ENCODE data around the gene HCN4. TPM values are rescaled to one million over a fixed set of nuclear protein-coding genes. Genes with fewer than 3 reads are reported as not detected.

Gene HCN4
- total RNA-seq, 1 donor from 2014 or later: not detected

DNA sequence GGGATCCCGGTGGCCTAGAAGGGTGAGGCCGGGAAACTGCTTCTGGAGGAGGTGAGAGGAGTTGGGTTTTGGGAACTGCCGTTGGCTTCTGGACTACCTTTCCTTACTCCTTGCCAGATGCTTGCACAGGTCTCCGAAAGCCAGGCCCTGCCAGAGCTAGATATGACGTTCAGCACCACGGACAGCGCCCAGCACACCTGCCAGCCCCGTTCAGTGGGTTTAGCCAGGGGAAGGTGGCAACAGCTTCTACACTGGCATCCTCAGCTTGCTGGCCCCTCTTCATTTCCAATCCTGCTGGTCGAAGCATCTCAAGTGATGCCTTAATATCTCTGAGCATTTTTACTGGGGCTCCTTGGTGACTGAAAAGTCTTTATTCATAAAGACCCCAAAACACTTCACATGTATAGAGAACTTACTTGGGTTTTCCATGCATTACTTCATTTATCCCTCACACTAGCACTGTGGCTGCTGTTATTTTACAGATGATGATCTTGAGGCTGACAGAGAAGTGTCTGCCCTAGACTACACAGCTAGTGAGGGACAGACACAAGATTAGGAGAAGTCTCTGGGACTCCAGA lies 21.9 kb downstream of the HCN4 start:
- no peak overlapping the region for H3K4me3 Mint-ChIP-seq
- peak; percentile 90 for DNase-seq
- H3K4me1 Mint-ChIP-seq: no peaks in the 10 kb centered on the region
- intact Hi-C loops (cut with micrococcal nuclease): no loop called here
- no peaks in the 10 kb centered on the region for H3K36me3 Mint-ChIP-seq (ENCODE audit: low read depth)
- no peak overlapping the region for H3K27ac Mint-ChIP-seq
- H3K9me3 Mint-ChIP-seq: peaks cover 3% of the 10 kb centered on the region
- no peaks in the 10 kb centered on the region for H3K27me3 Mint-ChIP-seq

DNA sequence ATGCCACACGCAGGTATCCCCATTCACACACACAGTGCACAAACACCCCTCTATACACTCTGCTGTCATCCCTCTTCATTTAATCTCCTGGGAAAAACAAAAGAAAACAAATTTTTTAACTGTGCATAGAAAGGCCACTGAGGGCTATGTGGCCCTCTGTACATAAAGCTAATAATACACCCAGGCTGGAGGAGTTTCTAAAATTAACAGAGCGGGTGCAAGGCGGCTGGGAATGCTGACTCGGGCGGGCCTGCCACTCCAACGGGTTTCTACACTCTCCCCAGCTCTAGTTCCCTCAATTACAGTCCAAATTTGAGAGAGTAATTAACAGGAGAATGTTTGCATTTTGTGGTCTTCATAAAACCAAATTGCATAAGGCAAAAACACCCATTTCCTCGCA lies 23.1 kb downstream of the HCN4 start:
- no peaks in the 10 kb centered on the region for H3K27me3 Mint-ChIP-seq
- H3K36me3 Mint-ChIP-seq (ENCODE audit: low read depth): no peaks in the 10 kb centered on the region
- no peaks in the 10 kb centered on the region for H3K4me1 Mint-ChIP-seq
- no peak for DNase-seq
- no peak overlapping the region for H3K4me3 Mint-ChIP-seq
- no peak overlapping the region for H3K27ac Mint-ChIP-seq
- H3K9me3 Mint-ChIP-seq: peaks cover 3% of the 10 kb centered on the region
- intact Hi-C loops (cut with micrococcal nuclease): no loop called here

DNA sequence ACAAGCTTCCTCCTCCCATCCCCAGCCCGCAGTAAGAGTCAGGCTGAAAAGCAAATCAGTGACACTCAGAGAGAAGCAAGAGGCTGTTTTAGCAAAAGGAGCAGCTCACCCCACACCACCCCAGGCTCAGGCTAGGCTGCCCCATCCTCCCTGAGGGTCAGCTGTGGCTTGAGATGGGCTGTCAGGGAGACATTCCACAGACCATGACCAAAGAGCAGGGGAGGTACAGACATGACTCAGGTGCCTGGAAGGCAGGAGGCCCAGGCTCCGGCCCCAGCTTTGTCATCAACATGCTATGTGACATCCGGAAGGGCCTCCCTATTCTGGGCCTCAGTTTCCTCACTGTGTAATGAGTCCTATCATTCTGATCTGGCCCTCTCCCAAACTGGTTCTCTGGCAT lies 24.7 kb downstream of the HCN4 start:
- intact Hi-C loops (cut with micrococcal nuclease): no loop called here
- Mint-ChIP-seq H3K9me3 (peaks cover 3% of the 10 kb centered on the region), H3K4me3 (no peak overlapping the region), H3K36me3 (ENCODE audit: low read depth) (no peaks in the 10 kb centered on the region), H3K27ac (no peak overlapping the region), H3K4me1 (no peaks in the 10 kb centered on the region), H3K27me3 (no peaks in the 10 kb centered on the region)
- no peak for DNase-seq

DNA sequence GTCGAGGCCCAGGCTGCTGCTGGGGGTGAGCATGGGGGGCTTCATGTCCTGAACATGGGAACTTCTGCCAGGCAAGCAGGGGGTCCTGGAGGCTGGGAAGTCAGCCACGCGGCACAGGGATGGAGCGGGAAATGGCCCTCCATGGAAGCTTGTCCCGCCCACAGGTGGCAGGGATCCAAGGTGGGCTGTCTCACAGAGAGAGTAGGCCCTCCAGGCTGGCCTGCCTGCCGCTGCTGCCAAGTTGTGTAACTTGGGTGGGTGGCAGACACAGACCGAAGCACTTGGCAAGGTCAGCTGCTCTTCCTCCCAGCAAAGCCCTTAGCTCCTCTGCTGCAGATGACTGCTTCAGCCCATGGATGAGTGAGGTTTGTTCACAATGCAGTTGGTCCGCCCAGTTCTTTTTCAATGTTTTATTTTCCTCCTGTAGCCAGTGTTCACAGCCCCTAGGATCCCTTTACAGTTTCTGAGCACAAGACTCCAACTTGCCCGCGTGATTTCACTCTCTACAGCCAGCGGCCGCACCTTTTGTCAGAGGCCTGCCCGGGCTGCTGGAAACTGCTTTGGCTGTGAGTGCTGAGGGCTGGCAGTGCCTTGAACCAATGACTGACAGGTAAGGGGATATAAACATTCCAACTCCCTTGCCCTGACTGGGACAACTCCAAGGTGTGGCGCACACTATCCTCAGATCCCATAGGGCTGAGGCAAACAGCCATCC lies 26.7 kb downstream of the HCN4 start:
- no peaks in the 10 kb centered on the region for H3K36me3 Mint-ChIP-seq (ENCODE audit: low read depth)
- H3K9me3 Mint-ChIP-seq: peaks cover 3% of the 10 kb centered on the region
- intact Hi-C loops (cut with micrococcal nuclease): no loop called here
- H3K4me3 Mint-ChIP-seq: no peak overlapping the region
- H3K27me3 Mint-ChIP-seq: no peaks in the 10 kb centered on the region
- H3K27ac Mint-ChIP-seq: no peak overlapping the region
- DNase-seq: no peak
- H3K4me1 Mint-ChIP-seq: no peaks in the 10 kb centered on the region

DNA sequence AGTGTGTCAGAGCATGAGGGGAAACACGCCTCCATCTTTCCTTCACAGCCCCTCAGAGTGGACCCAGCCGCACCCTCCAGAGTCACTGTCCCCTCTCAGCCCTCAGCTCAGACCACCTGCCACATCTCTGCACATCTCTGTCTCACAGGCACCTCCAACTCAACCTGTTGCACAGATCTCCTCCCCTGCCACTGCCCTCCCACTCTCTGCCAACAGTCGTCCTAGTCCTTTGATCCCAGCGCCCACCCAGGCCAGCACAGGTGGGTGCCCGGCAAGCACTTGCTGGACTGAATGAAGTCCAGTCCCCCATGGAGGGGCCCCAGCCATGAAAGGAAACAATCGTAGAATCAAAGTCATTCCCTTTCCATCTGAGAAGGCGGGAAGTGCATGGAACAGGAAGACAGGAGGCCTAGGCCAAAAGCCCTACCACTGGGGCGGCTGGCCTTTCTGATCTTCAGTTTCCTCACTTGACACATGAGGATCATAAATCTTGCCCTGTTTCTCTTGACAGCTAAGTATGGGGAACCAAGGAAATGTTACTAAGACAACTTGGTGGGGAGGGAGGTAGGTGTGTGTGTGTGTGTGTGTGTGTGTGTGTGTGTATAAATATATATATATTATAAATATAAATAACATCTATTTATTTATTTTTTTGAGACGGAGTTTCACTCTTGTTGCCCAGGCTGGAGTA lies 28.1 kb downstream of the HCN4 start:
- H3K27me3 Mint-ChIP-seq: no peaks in the 10 kb centered on the region
- H3K4me1 Mint-ChIP-seq: no peaks in the 10 kb centered on the region
- no peak overlapping the region for H3K27ac Mint-ChIP-seq
- no peak for DNase-seq
- H3K36me3 Mint-ChIP-seq (ENCODE audit: low read depth): no peaks in the 10 kb centered on the region
- intact Hi-C loops (cut with micrococcal nuclease): no loop called here
- H3K4me3 Mint-ChIP-seq: no peak overlapping the region
- peaks cover 3% of the 10 kb centered on the region for H3K9me3 Mint-ChIP-seq

DNA sequence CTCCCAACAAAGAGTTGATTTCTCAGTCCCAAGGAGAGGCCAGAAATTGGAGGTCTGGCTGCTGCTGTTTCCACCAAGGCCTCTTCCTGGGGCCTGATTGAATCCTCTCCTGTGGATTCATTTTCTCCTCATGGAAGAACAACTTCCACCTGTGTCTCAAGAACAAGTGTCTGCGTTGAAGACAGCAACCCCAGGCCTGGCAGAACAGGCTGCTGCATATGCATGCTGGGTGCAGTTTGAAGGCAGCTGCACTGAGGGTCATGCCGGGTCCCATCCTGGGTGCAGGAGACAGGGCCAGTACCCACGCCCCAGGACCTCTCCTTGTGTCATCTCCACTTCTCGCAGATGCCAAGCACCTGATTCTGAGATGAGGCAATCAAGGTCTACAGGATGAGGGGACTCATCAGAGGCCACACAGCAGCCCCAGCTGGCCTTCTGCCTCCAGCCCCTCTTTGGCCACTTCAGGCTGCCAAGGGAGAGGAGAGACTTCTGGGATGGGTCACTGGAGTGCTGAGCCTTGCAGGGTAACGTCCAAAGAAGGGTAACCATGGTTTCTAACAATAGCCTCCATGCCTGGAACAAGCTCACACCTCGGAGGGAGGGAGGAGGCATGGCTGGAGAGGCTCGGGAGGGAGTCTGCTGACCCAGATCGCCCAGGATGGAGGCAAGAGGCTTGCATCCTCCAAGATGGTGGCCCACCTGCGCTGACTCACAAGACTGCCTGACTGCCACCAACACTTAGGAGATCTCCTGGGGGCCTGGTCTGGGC lies 30.0 kb downstream of the HCN4 start:
- H3K27ac Mint-ChIP-seq: no peak overlapping the region
- intact Hi-C loops (cut with micrococcal nuclease): no loop called here
- no peaks in the 10 kb centered on the region for H3K4me1 Mint-ChIP-seq
- no peak for DNase-seq
- H3K4me3 Mint-ChIP-seq: no peak overlapping the region
- no peaks in the 10 kb centered on the region for H3K36me3 Mint-ChIP-seq (ENCODE audit: low read depth)
- H3K9me3 Mint-ChIP-seq: peaks cover 3% of the 10 kb centered on the region
- no peaks in the 10 kb centered on the region for H3K27me3 Mint-ChIP-seq

DNA sequence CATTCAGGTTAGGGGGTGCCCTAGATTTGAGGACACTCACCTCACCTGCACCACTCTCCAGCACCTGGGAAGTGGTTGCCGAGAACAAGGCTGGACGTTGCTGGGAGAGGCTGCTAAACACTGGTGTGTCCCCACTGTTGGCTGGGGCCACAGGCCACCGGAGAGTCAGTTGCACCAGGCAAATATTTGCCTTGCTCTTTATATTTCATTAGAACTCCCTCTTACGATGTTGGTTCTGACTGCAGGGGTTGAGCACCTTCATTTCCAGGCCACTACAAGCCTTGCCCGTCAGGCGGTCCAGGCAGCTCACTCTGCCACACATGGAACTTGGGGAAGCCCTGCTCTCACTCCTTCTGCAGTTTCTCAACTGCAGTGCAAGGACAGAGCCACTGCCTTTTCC lies 30.7 kb downstream of the HCN4 start:
- Mint-ChIP-seq H3K27ac (no peak overlapping the region), H3K9me3 (peaks cover 3% of the 10 kb centered on the region), H3K36me3 (ENCODE audit: low read depth) (no peaks in the 10 kb centered on the region), H3K4me3 (no peak overlapping the region), H3K4me1 (no peaks in the 10 kb centered on the region), H3K27me3 (no peaks in the 10 kb centered on the region)
- intact Hi-C loops (cut with micrococcal nuclease): no loop called here
- no peak for DNase-seq

DNA sequence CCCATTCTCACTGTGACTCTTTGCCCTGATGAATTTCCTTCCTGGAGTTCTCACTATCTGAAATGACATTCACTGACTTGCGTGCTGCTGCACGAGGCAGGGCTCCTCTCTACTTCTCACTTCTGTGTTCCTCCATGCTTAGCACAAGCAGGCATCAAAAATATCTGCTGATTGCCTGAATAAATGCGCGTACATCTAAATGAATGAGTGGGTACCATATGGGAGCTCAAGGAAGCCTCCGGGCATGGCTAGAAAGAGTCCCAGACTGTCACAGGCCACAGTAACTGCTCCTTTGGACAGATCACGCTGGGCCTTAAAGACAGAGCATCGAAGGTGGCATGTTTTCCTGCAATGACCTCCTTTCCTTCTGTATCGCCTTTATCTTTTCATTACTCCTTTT lies 31.6 kb downstream of the HCN4 start:
- intact Hi-C loops (cut with micrococcal nuclease): no loop called here
- H3K9me3 Mint-ChIP-seq: no peaks in the 10 kb centered on the region
- no peaks in the 10 kb centered on the region for H3K4me1 Mint-ChIP-seq
- H3K36me3 Mint-ChIP-seq (ENCODE audit: low read depth): no peaks in the 10 kb centered on the region
- no peak overlapping the region for H3K4me3 Mint-ChIP-seq
- DNase-seq: no peak
- H3K27me3 Mint-ChIP-seq: no peaks in the 10 kb centered on the region
- H3K27ac Mint-ChIP-seq: no peak overlapping the region

DNA sequence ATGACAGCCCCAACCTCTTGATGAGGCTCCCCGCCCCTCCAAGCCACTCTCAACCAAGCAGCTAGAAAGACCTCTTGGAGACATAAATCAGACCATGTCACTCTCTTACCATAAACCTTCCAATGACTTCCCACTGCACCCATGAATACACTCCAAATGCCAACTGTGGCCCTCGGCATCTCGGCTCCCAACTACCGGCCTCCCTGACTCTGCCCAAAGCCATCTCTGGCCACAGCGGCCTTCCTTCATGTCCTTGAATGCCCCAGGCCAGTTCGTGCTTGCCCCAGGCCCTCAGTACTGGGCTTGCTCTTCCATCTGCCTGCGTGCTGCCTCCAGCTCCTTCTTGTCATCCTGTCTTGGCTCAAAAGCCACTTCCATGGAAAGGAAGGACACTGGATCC lies 32.0 kb downstream of the HCN4 start:
- H3K4me3 Mint-ChIP-seq: no peak overlapping the region
- H3K27ac Mint-ChIP-seq: no peak overlapping the region
- intact Hi-C loops (cut with micrococcal nuclease): no loop called here
- no peaks in the 10 kb centered on the region for H3K36me3 Mint-ChIP-seq (ENCODE audit: low read depth)
- H3K4me1 Mint-ChIP-seq: no peaks in the 10 kb centered on the region
- H3K9me3 Mint-ChIP-seq: no peaks in the 10 kb centered on the region
- no peak for DNase-seq
- H3K27me3 Mint-ChIP-seq: no peaks in the 10 kb centered on the region

DNA sequence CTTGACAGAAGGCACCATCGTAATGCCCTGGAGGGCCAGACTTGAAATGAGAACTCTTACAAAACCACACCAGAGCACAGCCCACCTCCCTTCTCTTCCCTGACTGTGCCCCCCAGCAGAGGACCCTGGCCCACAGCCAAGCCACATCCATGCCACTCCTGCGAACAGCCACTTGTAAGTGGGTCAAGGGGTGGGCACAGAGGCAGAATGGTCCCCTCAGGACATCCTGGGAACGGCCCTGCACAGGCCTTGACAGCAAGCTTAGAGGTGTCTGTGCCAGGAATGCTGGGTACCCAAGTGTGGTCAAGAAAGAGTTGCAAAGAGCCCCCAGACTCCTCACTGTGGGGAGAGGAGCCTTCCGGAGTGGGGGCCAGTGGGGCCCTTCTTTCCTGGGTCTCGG lies 33.3 kb downstream of the HCN4 start:
- no peaks in the 10 kb centered on the region for H3K4me1 Mint-ChIP-seq
- H3K9me3 Mint-ChIP-seq: no peaks in the 10 kb centered on the region
- DNase-seq: no peak
- H3K27ac Mint-ChIP-seq: no peak overlapping the region
- intact Hi-C loops (cut with micrococcal nuclease): no loop called here
- H3K4me3 Mint-ChIP-seq: no peak overlapping the region
- no peaks in the 10 kb centered on the region for H3K36me3 Mint-ChIP-seq (ENCODE audit: low read depth)
- H3K27me3 Mint-ChIP-seq: no peaks in the 10 kb centered on the region

DNA sequence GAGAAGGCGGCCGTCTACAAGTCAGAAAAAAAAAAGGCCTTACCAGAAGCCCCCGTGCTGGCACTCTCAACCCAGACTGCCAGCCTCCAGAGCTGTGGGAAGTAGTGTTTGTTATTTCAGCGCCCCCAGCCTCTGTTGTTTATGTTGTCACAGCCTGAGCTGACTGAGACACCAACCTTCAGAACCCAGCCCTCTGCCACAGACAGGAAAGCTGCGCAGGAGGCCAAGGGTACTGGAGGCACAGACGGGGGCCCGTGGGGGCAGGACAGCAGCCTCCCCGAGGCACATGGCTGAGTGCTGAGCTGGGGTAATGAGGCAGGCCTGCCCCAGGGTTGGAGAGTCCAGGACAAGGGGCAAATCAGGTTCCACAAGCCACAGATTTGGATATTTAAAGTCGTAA lies 33.7 kb downstream of the HCN4 start:
- H3K27ac Mint-ChIP-seq: no peak overlapping the region
- no peak for DNase-seq
- intact Hi-C loops (cut with micrococcal nuclease): no loop called here
- no peaks in the 10 kb centered on the region for H3K27me3 Mint-ChIP-seq
- no peak overlapping the region for H3K4me3 Mint-ChIP-seq
- H3K4me1 Mint-ChIP-seq: no peaks in the 10 kb centered on the region
- no peaks in the 10 kb centered on the region for H3K36me3 Mint-ChIP-seq (ENCODE audit: low read depth)
- no peaks in the 10 kb centered on the region for H3K9me3 Mint-ChIP-seq

DNA sequence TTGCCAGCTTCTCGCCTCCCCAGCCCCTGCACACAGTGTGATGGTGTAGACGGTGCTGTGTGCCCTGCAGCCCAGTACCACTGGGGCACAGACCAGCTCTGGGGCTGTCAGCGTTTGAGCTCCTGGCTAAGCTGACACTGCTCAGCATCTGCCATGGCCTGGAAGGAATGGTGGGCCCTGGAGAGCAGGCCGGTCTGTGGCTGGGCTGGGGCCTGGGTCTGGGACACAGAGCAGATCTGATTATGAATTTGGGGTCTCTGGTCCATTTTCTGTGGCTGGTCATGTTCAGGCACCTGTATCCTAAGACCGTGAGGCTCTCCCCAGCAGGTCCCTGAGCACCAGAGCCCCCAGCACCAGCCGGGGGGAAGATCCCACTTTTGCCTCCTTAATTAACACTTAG lies 34.7 kb downstream of the HCN4 start:
- H3K4me1 Mint-ChIP-seq: no peaks in the 10 kb centered on the region
- no peaks in the 10 kb centered on the region for H3K36me3 Mint-ChIP-seq (ENCODE audit: low read depth)
- intact Hi-C loops (cut with micrococcal nuclease): no loop called here
- no peak for DNase-seq
- no peaks in the 10 kb centered on the region for H3K27me3 Mint-ChIP-seq
- H3K4me3 Mint-ChIP-seq: no peak overlapping the region
- H3K9me3 Mint-ChIP-seq: no peaks in the 10 kb centered on the region
- no peak overlapping the region for H3K27ac Mint-ChIP-seq

DNA sequence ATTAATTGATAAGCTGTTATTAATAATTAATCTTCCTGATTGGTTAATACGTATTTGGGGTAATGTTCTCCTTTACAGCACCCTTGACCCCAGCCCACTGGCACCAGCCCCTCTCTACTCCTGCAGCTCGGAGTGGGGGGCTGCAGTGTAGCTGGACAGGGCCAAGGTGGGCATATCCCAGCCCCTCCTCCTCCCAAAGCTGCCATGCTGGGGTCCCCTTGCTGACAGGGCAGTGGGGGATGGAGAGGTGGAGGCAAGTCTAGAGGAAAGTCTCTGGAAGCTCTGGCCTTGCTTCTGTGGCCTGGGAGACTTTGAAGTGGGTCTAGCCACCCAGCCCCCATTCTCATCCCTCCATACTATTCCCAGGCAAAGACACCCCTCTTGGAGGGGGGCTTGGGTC lies 35.8 kb downstream of the HCN4 start:
- no peak for DNase-seq
- intact Hi-C loops (cut with micrococcal nuclease): no loop called here
- Mint-ChIP-seq H3K9me3 (no peaks in the 10 kb centered on the region), H3K27ac (no peak overlapping the region), H3K4me3 (no peak overlapping the region), H3K4me1 (no peaks in the 10 kb centered on the region), H3K36me3 (ENCODE audit: low read depth) (no peaks in the 10 kb centered on the region), H3K27me3 (no peaks in the 10 kb centered on the region)

All from activated CD4-positive, alpha-beta T cell treated with anti-CD3 and anti-CD28 coated beads, Interleukin-2, amount 10 ng/mL, durations not matched to agents 24 days and 14 days (primary cell).